Heart right ventricle (tissue), 16 donors: ENCODE measurements around the gene CREBBP. TPM values are rescaled to one million over a fixed set of nuclear protein-coding genes. Genes with fewer than 3 reads are reported as not detected.
"Not testable (repeated sequence)": the region's sequence is repeated elsewhere in the genome, so short reads cannot be mapped to it uniquely, and the experiment has no call there.

Experiments
- ATAC-seq, 8 donors: fragments of 200-7000 bp; cut with Tn5 transposase; one replicate each; pipeline ENCODE4 v1.9.1; 2020; ENCODE audit warnings: mild to moderate bottlenecking in 8 of 8, moderate library complexity in 8 of 8, moderate number of reproducible peaks in 1 of 8
- DNase-seq, 2 donors: peaks; one replicate each; pipeline ENCODE4 v3.0.0-alpha.2; 2020
- H3K27ac ChIP-seq, 10 donors: fragments of 200-600 bp; sonication (generic) in 2 of 10; one replicate each; pipeline versions ENCODE4 v1.5.0 to v1.8.0; 2020 to 2022; ENCODE audit warnings: mild to moderate bottlenecking in 3 of 10
- H3K27me3 ChIP-seq, 7 donors: fragments of 200-600 bp; one replicate each; pipeline ENCODE4 v1.8.0; 2021 to 2022; ENCODE audit warnings: mild to moderate bottlenecking in 2 of 7
- H3K36me3 ChIP-seq, 9 donors: fragments of 200-600 bp; sonication (generic) in 1 of 9; one replicate each; pipeline versions ENCODE4 v1.5.0 to v1.8.0; 2020 to 2022; ENCODE audit warnings: mild to moderate bottlenecking in 2 of 9
- H3K4me1 ChIP-seq, 9 donors: fragments of 200-600 bp; sonication (generic) in 1 of 9; one replicate each; pipeline versions ENCODE4 v1.5.0 to v1.8.0; 2020 to 2022; ENCODE audit warnings: mild to moderate bottlenecking in 4 of 9
- H3K4me3 ChIP-seq, 10 donors: fragments of 200-600 bp; sonication (generic) in 2 of 10; one replicate each; pipeline versions ENCODE4 v1.5.0 to v1.8.0; 2020 to 2022; ENCODE audit warnings: mild to moderate bottlenecking in 7 of 10, moderate library complexity in 2 of 10
- H3K9me3 ChIP-seq, 11 donors: fragments of 200-600 bp in 10 of 11; sonication (generic) in 2 of 11; one replicate each; pipeline versions ENCODE4 v1.5.0 to v1.8.0; 2013 to 2022; ENCODE audit warnings: mild to moderate bottlenecking in 2 of 11, control low read depth in 1 of 11, moderate library complexity in 1 of 11
- CTCF ChIP-seq, 9 donors: fragments of 200-600 bp; sonication (generic) in 2 of 9; IDR thresholded peaks; one replicate each; pipeline versions ENCODE4 v1.5.0 to v1.8.0; 2021 to 2022; ENCODE audit warnings: antibody characterized with exemption in 9 of 9, mild to moderate bottlenecking in 5 of 9, moderate library complexity in 1 of 9
- WGBS, 2 donors: extraction: QIAGEN DNeasy Blood & Tissue Kit; methylation state at CpG; one replicate each; pipeline ENCODE4 v1.1.7; 2013; ENCODE audit warnings: inconsistent platforms in 1 of 2; 5-methylcytosine and 5-hydroxymethylcytosine counted together
- intact Hi-C, 10 donors: fragments of 100-400 bp; cut with DNase I; formaldehyde crosslinking; loops; one replicate each; pipeline versions ENCODE4 v1.11.1 to v1.14.2; 2022
- polyA plus RNA-seq, 2 donors: library from polyadenylated mRNA; stranded (reverse); fragments of 200-250 nt; gene quantifications; one replicate each; pipeline ENCODE4 v1.2.3, GENCODE V29; 2013
- total RNA-seq, 10 donors: library from RNA; stranded (reverse); fragmentation: NEBNext Ultra II Directional in 3 of 10; extraction: Animal tissue kit (Norgen Biotek cat#: 25700) in 3 of 10; gene quantifications; one replicate each; pipeline versions ENCODE4 v1.2.1 to v1.2.4, GENCODE V29; 2021 to 2023
- donor health status: Arrhythmogenic right ventricular cardiomyopathy.
- donor health status: ischemic (EF 13 %, LVEDD 7.1; RV severe dilation, severe dysfunction).
- donor health status: healthy with polysubstance abuse.
- donor health status: DM: no; HTN: yes; CAD: no.
- donor health status: DM: no; HTN: no; CAD: no.
- donor health status: ischemic (EF 25% LVEDD 6.9; RV normal size, moderate dysfunction).
- donor health status: ischemic (EF 25% LVEDD 5.7; RV mildly dilated, moderate dysfunction).
- donor health status: healthy.
- donor health status: DM: yes; HTN: yes; CAD: no.
- donor health status: Ischemic cardiomyopathy.
- donor health status: ischemic (EF 35%, LVEDD 5.7; RV mildly dilated, moderate dysfunction).
- donor health status: nonischemic (EF 11% LVEDD 7.7; RV severe dilation, severe dysfunction).
- donor health status: DM: yes; HTN: yes; CAD: no.
- donor health status: PGD.
- donor health status: ischemic (EF 29% LVEDD 5.4; RV normal size, mild dysfunction).
- donor health status: nonischemic (EF 23%, LVEDD 6.1; RV moderate dilation, normal function).

CREBBP gene
- total and polyA plus RNA-seq, 12 donors: 6.3 to 51.5 (median 41.0) TPM

- TF ChIP-seq CTCF (IDR thresholded peaks at IDR 0.05): no peak
- DNase-seq (no peak), ATAC-seq (no peak)
- H3K9me3 ChIP-seq: peaks cover 0 to 6% (median 0%) of the 10 kb centered on the region in 11 donors
- no peaks in the 10 kb centered on the region for H3K27me3 ChIP-seq
- no peaks in the 10 kb centered on the region for H3K36me3 ChIP-seq
- intact Hi-C loops: no loop called here
- no peaks in the 10 kb centered on the region for H3K4me1 ChIP-seq
- no peak overlapping the region for H3K27ac ChIP-seq
- WGBS, 2 donors: 89 to 93% methylated on average over 12 of the region's 12 CpGs
- H3K4me3 ChIP-seq: no peak overlapping the region
Observed at GRCh38 chr16:3912373-3912772, 31.9 kb upstream of the CREBBP start.

GRCh38 chr16:3911741-3912140 lies 31.2 kb upstream of the CREBBP start:
- 90 to 96% methylated on average over 6 of the region's 6 CpGs for WGBS, 2 donors

GRCh38 chr16:3909791-3910583 lies 29.5 kb upstream of the CREBBP start:
- ATAC-seq (no peak), DNase-seq (no peak)
- Histone ChIP-seq H3K27ac (no peak overlapping the region), H3K36me3 (no peaks in the 10 kb centered on the region), H3K4me1 (no peaks in the 10 kb centered on the region), H3K27me3 (no peaks in the 10 kb centered on the region), H3K4me3 (no peak overlapping the region), H3K9me3 (no peaks in the 10 kb centered on the region)
- WGBS, 2 donors: 76 to 81% methylated on average over 18 of the region's 18 CpGs
- no peak for TF ChIP-seq CTCF (IDR thresholded peaks at IDR 0.05)
- intact Hi-C loops: no loop called here

More at GRCh38 chr16:3911741-3912140, 31.2 kb upstream of the CREBBP start:
- H3K4me1 ChIP-seq, H3K27me3 ChIP-seq, DNase-seq, ATAC-seq, H3K9me3 ChIP-seq, H3K36me3 ChIP-seq, H3K27ac ChIP-seq, intact Hi-C loops, H3K4me3 ChIP-seq: not testable (repeated sequence)

GRCh38 chr16:3908951-3909437 lies 28.5 kb upstream of the CREBBP start:
- Histone ChIP-seq H3K27me3 (no peaks in the 10 kb centered on the region), H3K4me1 (no peaks in the 10 kb centered on the region), H3K27ac (no peak overlapping the region), H3K4me3 (no peak overlapping the region), H3K36me3 (no peaks in the 10 kb centered on the region), H3K9me3 (no peaks in the 10 kb centered on the region)
- 85% methylated on average over 17 of the region's 17 CpGs for WGBS, 2 donors
- ATAC-seq (no peak), DNase-seq (no peak)
- intact Hi-C loops: no loop called here
- no peak for TF ChIP-seq CTCF (IDR thresholded peaks at IDR 0.05)

- intact Hi-C loops: no loop called here
- 88 to 91% methylated on average over 4 of the region's 4 CpGs for WGBS, 2 donors
- Histone ChIP-seq H3K4me1 (no peaks in the 10 kb centered on the region), H3K27me3 (no peaks in the 10 kb centered on the region), H3K27ac (no peak overlapping the region), H3K9me3 (no peaks in the 10 kb centered on the region), H3K4me3 (no peak overlapping the region), H3K36me3 (no peaks in the 10 kb centered on the region)
- ATAC-seq (no peak), DNase-seq (no peak)
- no peak for TF ChIP-seq CTCF (IDR thresholded peaks at IDR 0.05)
Observed at GRCh38 chr16:3907586-3907985, 27.1 kb upstream of the CREBBP start.
